ENCODE results near the gene SEMA4D.

Gene SEMA4D

GRCh38 chr9:89498852-89499480 lies 1.1 kb upstream of the SEMA4D start:
- DNase-seq = no peak

DNA sequence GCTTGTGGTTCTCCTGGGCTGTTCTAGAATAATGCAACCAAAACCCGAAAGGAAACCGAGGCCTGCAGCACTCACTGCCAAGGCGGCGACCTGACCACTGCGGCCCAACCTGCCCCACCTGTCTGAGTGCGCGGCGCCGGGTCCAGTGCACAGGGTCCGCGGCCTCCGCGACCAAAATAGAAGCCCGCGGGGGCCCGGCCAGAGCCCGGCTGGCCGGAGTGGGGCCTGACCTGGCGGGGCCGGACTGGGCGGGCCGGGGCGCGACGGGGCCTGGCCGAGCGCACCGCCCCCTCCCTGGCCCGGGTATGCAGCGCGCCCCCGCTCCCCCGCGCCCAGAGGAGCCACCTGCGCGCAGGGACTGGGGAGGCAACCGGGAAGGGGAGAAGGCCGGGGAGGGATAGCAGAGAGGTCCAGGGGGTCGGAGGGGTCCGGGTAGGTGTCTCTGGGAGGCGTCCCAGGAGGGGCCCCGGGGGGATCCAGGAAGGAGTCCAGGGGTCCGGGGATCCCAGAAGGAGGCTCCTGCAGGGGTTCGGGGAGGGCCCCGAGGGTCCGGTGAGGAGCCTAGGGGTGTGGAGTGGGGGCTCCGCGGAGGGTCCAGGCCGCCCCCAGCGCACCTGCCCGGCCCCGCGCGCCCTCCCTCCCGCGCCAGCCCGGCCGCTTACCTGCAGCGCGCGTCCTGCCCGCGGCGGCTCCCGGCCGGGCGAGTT lies 503 bp downstream of the SEMA4D start:
- DNase-seq = peak; percentile 47

DNA sequence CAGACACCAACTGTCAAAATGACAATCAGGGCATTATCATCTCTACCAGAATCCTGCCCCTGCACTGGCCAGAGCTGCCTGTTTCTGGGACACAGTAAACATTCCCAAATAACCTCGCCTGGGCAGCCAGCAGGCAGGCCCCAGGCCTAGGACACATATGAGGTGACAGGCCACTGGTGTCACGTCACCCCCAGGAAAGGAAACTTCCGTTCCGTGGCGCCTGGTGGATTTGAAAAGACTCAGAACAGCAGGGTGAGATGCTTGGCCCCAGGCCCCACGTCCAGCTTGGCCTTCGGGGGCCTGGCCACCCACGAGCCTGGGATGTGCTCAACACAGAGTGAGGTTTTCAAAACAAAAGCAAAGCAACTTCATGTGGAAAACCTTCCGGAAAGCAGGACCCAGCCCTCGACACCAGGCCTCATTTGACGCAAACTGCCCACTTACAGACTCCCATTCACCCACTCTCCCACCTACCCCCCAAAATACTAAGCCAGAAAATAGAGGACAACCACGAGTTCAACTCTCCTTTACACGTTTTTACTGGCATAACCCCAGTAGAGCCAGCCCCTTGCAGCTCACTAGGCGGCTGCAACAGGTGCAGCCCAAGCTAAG lies 1.2 kb downstream of the SEMA4D start:
- DNase-seq = no peak

DNA sequence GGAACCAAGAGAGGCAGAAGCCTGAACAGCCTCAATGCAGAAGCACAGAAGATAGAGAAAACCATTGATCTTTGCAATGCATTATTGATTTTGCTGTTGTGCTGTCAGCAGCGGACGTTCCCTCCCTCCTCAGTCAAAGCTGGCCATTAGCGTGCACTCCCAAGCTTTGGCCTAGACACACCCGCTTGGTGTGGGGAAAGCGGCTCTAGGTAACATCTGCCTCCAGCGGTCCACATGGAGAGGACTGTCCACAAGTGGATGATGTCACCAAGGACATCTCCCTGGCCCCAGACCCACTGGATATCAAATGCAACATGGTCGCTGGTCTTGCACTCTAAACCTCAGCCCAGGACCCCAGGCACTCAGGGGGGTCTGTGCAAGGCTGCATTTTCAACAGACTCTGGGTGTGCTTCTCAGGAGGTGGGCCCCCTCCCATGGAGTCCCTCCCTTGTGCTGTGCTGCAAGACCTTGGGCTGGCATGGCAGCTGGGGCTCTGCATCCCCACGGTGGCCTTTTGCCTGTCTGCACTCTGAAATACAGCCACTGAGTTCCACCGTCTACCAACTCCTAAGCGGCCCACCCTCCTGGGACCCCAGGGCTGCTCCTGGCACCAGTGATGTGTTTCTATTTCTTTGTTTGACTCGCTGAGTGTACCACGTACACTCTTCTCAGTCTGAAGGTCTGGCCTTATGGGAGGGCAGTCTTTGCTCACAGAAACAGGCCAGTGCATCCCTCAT lies 1.9 kb downstream of the SEMA4D start:
- DNase-seq = no peak

- DNase-seq = no peak
These were observed 3.7 kb downstream of the SEMA4D start for GRCh38 chr9:89494199-89494598.

- peak; percentile 47 for DNase-seq
These were observed 4.2 kb downstream of the SEMA4D start for GRCh38 chr9:89493671-89494070.

DNA sequence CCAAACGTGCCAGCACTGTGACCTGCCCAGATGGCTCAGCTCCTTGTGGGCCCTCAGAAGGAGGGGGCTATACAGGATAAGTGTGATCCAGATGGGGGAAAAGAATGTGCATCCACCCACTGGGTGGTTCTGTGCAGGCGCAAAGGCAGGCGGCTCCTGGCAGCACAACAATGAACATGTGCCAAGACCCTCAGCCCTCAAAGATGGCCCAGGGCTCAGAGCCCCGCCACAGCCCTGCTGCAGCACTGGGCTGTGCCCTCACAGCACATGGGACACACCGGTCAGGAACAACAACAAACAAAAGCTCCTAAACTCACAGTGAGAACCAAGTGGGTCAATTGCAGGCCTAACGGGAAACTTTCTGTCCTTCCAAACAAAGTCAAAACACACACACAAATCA lies 4.7 kb downstream of the SEMA4D start:
- no peak for DNase-seq

GRCh38 chr9:89492586-89492985 lies 5.3 kb downstream of the SEMA4D start:
- DNase-seq = no peak

DNA sequence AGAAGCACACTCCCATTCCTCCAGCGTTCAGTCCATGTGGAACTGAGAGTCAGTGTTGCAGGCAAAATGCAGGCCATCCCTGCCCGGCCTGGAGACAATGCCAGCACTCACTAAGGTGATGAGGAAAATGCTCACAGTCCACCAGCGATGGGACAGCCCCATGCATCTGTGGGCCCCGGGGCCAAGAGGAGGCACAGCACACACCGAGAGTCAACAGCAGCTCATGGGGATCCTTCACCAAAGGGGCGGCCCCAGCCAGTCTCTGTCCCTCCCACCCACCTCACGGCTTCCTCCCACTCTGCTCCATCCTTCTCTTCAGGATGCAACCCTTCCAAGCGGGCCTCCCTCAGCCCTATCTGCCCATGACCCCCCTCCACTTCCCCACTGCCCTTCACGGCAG lies 6.2 kb downstream of the SEMA4D start:
- DNase-seq = no peak

- no peak for DNase-seq
These were observed 8.1 kb downstream of the SEMA4D start for GRCh38 chr9:89489548-89490530.

DNA sequence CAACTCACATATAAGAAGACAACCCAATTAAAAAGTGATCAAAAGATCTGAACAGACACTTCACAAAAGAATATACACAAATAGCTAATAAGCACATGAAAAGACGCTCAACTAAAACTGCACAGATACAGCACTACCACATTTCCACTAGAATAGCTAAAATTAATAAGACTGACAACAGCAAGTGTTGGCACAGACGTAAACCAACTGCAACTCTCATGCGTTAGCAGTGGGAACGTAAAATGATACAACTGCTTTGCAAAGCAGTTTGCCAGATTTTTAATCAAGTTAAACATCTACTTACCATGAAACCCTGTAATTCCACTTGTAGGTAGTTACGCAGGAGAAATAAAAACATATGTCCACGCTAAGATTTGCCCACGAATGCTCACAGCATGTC lies 9.0 kb downstream of the SEMA4D start:
- no peak for DNase-seq

DNA sequence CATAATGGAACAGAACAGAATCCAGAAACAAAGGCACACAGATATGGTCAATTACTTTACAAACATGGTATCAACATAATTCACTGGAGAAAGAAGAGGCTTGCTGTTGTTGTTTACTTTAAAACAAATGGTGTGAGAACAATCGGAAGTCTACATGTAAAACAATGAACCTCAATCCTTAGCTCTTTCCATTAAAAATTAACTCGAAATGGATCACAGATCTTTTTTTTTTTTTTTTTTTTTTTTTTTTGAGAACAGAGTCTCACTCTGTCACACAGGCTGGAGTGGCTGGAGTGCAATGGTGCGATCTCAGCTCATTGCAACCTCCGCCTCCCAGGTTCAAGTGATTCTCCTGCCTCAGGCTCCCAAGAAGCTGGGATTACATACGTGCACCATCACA lies 9.8 kb downstream of the SEMA4D start:
- no peak for DNase-seq

- DNase-seq = no peak
These were observed 11.2 kb downstream of the SEMA4D start for GRCh38 chr9:89486681-89487080.

- DNase-seq = no peak
These were observed 13.2 kb downstream of the SEMA4D start for GRCh38 chr9:89484475-89485404.

DNA sequence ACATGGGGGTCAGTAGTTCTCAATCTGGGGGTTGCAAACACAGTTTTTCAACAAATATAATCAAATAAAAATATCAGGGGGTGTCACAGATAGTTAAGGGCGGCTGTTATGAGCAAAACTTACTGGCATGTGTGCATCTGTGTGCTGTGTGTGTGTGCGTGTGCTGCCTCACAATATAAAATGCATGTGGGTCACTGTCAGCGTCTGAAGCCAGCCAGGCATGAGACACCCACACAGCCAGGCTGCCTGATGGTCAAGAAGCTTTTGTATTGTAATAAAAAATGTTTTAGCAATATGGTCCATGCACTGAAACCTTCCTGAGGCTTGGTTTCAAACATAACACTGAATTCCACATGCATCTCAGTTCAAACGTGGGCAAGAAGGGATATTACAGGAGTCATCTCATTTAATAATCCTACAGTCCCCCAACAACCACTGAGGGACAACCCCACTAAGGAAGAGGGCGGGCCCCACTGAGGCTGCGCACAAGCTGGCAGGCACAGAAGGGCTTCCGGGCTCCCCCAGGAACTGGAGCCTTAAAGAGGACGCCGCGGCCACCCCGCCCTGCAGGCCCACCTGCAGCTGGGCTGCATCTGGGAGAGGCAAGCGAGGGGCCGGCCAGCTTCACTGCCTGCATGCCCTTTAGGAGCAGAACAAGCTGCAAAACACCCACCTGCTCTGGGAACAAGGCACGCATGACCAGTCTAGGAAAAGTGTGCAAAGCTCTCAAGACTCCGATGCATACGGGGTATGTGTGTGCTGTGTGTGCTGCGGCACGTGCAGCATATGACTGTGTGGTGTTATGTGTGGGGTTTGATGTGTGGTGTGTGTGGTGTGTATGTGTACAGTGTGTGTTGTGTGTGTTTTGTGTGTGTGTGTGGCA lies 14.1 kb downstream of the SEMA4D start:
- DNase-seq = no peak

DNA sequence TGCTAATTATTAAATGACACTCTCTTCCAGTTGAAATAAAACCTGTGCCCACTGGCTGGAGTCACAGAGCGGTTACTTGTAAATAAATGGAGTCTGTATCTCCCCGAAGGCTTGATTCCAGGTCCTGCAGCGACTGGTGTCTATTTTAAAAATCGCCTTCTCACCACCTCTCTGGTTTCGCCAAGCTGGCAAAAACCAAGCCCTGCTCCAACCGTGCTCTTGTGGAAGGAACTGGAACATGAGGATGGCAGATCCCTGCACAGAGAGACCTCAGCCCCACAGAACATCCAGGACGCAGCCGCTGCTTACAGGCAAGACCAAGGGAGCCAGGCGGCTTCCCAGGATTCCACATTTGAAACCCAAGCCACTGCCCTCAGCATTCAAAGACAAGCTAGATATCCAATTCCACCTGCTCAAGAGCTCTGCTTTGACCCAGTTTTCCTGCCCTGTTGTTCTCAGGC lies 15.0 kb downstream of the SEMA4D start:
- no peak for DNase-seq

- DNase-seq = no peak
These were observed 15.7 kb downstream of the SEMA4D start for GRCh38 chr9:89482056-89482851.

DNA sequence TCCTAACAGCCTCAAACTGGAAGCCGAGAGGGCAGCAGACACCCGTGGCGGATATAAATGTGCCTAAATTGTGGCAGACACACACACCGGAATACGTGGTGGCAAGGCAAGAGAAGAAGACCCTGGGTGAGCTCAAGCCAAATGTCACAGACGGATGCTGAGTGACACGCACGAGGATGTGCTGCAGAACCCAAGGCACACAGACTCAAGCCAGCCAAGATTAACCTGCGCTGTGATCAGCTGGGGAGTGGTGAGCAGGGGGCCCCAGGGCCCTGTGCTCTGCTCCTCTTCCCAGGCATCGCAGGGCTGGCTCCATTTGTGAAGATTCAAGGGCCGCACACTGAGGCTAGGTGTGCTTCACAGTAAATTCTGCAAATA lies 16.4 kb downstream of the SEMA4D start:
- no peak for DNase-seq

- DNase-seq = no peak
These were observed 16.9 kb downstream of the SEMA4D start for GRCh38 chr9:89480825-89481537.
